ENCODE measurements around the gene TTC39C.

TTC39C gene

GRCh38 chr18:24014062-24014985, at the start of gene TTC39C:
TTC39C (plus strand) TSS chr18:24014754; CDS start chr18:24014872, 118 bp downstream.
- H3K27me3 Mint-ChIP-seq = no peaks in the 10 kb centered on the region
- H3K4me1 Mint-ChIP-seq = peaks cover 54% of the 10 kb centered on the region

GRCh38 chr18:23966909-23967308, 47.6 kb upstream of the TTC39C start:
- Mint-ChIP-seq H3K4me3 (peak overlapping the region; percentile 15), H3K4me1 (peaks cover 54% of the 10 kb centered on the region), H3K36me3 (no peaks in the 10 kb centered on the region), H3K27me3 (no peaks in the 10 kb centered on the region), H3K27ac (no peak overlapping the region), H3K9me3 (no peaks in the 10 kb centered on the region)
- DNase-seq (ENCODE audit: low spot score in 2 of 2) = no peak
- ATAC-seq (ENCODE audit: low read depth) = no peak

More at GRCh38 chr18:24014062-24014985, at the start of gene TTC39C:
- no peaks in the 10 kb centered on the region for H3K9me3 Mint-ChIP-seq
- ATAC-seq (ENCODE audit: low read depth) (peak; percentile 42), DNase-seq (ENCODE audit: low spot score in 2 of 2) (peak; percentile 55 to 72)
- no peaks in the 10 kb centered on the region for H3K36me3 Mint-ChIP-seq
- H3K4me3 Mint-ChIP-seq = peak within 1 kb of the TSS; percentile 94
- H3K27ac Mint-ChIP-seq = peak within 1 kb of the TSS; percentile 89

GRCh38 chr18:23967321-23968089, 47.0 kb upstream of the TTC39C start:
- H3K4me1 Mint-ChIP-seq = peaks cover 59% of the 10 kb centered on the region
- H3K36me3 Mint-ChIP-seq = no peaks in the 10 kb centered on the region
- peak; percentile 74 for ATAC-seq (ENCODE audit: low read depth)
- H3K27me3 Mint-ChIP-seq = no peaks in the 10 kb centered on the region
- peak overlapping the region; percentile 88 for H3K27ac Mint-ChIP-seq
- no peaks in the 10 kb centered on the region for H3K9me3 Mint-ChIP-seq
- DNase-seq (ENCODE audit: low spot score in 2 of 2) = peak; percentile 37
- H3K4me3 Mint-ChIP-seq = peak overlapping the region; percentile 50

- Mint-ChIP-seq H3K27me3 (no peaks in the 10 kb centered on the region), H3K9me3 (no peaks in the 10 kb centered on the region), H3K27ac (peak overlapping the region; percentile 88), H3K4me3 (no peak overlapping the region), H3K36me3 (no peaks in the 10 kb centered on the region), H3K4me1 (peaks cover 64% of the 10 kb centered on the region)
- ATAC-seq (ENCODE audit: low read depth) (no peak), DNase-seq (ENCODE audit: low spot score in 2 of 2) (no peak)
These were observed 45.6 kb upstream of the TTC39C start for GRCh38 chr18:23968638-23969604.

GRCh38 chr18:23969664-23970063, 44.9 kb upstream of the TTC39C start:
- no peak overlapping the region for H3K4me3 Mint-ChIP-seq
- peaks cover 57% of the 10 kb centered on the region for H3K4me1 Mint-ChIP-seq
- H3K27me3 Mint-ChIP-seq = no peaks in the 10 kb centered on the region
- no peak for DNase-seq (ENCODE audit: low spot score in 2 of 2)
- H3K27ac Mint-ChIP-seq = peak overlapping the region; percentile 95
- H3K36me3 Mint-ChIP-seq = no peaks in the 10 kb centered on the region
- no peak for ATAC-seq (ENCODE audit: low read depth)
- no peaks in the 10 kb centered on the region for H3K9me3 Mint-ChIP-seq

- no peaks in the 10 kb centered on the region for H3K36me3 Mint-ChIP-seq
- H3K4me3 Mint-ChIP-seq = peak overlapping the region; percentile 67
- peak overlapping the region; percentile 95 for H3K27ac Mint-ChIP-seq
- ATAC-seq (ENCODE audit: low read depth) (peak; percentile 76), DNase-seq (ENCODE audit: low spot score in 2 of 2) (peak; percentile 35 to 65)
- H3K9me3 Mint-ChIP-seq = no peaks in the 10 kb centered on the region
- H3K4me1 Mint-ChIP-seq = peaks cover 52% of the 10 kb centered on the region
- no peaks in the 10 kb centered on the region for H3K27me3 Mint-ChIP-seq
These were observed 44.1 kb upstream of the TTC39C start for GRCh38 chr18:23970161-23971096.

GRCh38 chr18:23971097-23971440, 43.5 kb upstream of the TTC39C start:
- no peak overlapping the region for H3K4me3 Mint-ChIP-seq
- peak overlapping the region; percentile 95 for H3K27ac Mint-ChIP-seq
- no peak for ATAC-seq (ENCODE audit: low read depth)
- H3K27me3 Mint-ChIP-seq = no peaks in the 10 kb centered on the region
- no peaks in the 10 kb centered on the region for H3K9me3 Mint-ChIP-seq
- DNase-seq (ENCODE audit: low spot score in 2 of 2) = no peak
- H3K36me3 Mint-ChIP-seq = no peaks in the 10 kb centered on the region
- peaks cover 48% of the 10 kb centered on the region for H3K4me1 Mint-ChIP-seq

- H3K4me1 Mint-ChIP-seq = peaks cover 48% of the 10 kb centered on the region
- no peak overlapping the region for H3K4me3 Mint-ChIP-seq
- ATAC-seq (ENCODE audit: low read depth) (no peak), DNase-seq (ENCODE audit: low spot score in 2 of 2) (no peak)
- no peaks in the 10 kb centered on the region for H3K36me3 Mint-ChIP-seq
- peaks cover 3% of the 10 kb centered on the region for H3K9me3 Mint-ChIP-seq
- no peaks in the 10 kb centered on the region for H3K27me3 Mint-ChIP-seq
- H3K27ac Mint-ChIP-seq = peak overlapping the region; percentile 93
These were observed 42.8 kb upstream of the TTC39C start for GRCh38 chr18:23971666-23972230.

GRCh38 chr18:23972453-23972852, 42.1 kb upstream of the TTC39C start:
- no peak overlapping the region for H3K4me3 Mint-ChIP-seq
- peaks cover 5% of the 10 kb centered on the region for H3K9me3 Mint-ChIP-seq
- H3K27ac Mint-ChIP-seq = peak overlapping the region; percentile 93
- DNase-seq (ENCODE audit: low spot score in 2 of 2) (no peak), ATAC-seq (ENCODE audit: low read depth) (no peak)
- H3K4me1 Mint-ChIP-seq = peaks cover 42% of the 10 kb centered on the region
- H3K27me3 Mint-ChIP-seq = no peaks in the 10 kb centered on the region
- H3K36me3 Mint-ChIP-seq = peaks cover 3% of the 10 kb centered on the region

- no peak for DNase-seq (ENCODE audit: low spot score in 2 of 2)
- peaks cover 26% of the 10 kb centered on the region for H3K4me1 Mint-ChIP-seq
- H3K27ac Mint-ChIP-seq = no peak overlapping the region
These were observed 37.5 kb upstream of the TTC39C start for GRCh38 chr18:23977103-23977502.

GRCh38 chr18:23977719-23978483, 36.7 kb upstream of the TTC39C start:
- no peak for DNase-seq (ENCODE audit: low spot score in 2 of 2)
- no peaks in the 10 kb centered on the region for H3K27me3 Mint-ChIP-seq
- peaks cover 7% of the 10 kb centered on the region for H3K9me3 Mint-ChIP-seq
- no peak overlapping the region for H3K4me3 Mint-ChIP-seq
- H3K36me3 Mint-ChIP-seq = peaks cover 5% of the 10 kb centered on the region
- peaks cover 24% of the 10 kb centered on the region for H3K4me1 Mint-ChIP-seq
- H3K27ac Mint-ChIP-seq = no peak overlapping the region
- ATAC-seq (ENCODE audit: low read depth) = no peak

More at GRCh38 chr18:23977103-23977502, 37.5 kb upstream of the TTC39C start:
- Mint-ChIP-seq H3K4me3 (no peak overlapping the region), H3K9me3 (peaks cover 7% of the 10 kb centered on the region), H3K27me3 (no peaks in the 10 kb centered on the region), H3K36me3 (peaks cover 5% of the 10 kb centered on the region)
- ATAC-seq (ENCODE audit: low read depth) = no peak

Measured in memory B cell (primary cell).